HG03378 (cell line): ENCODE data around the gene NRP1.

Experiments
- ATAC-seq: cut with Tn5 transposase; IDR thresholded peaks from one replicate; pipeline ENCODE4 v1.9.1; 2021; ENCODE audit warnings: mild to moderate bottlenecking, moderate library complexity; ENCODE audit not compliant: unreplicated experiment

Gene NRP1

GRCh38 chr10:33192190-33192589, 142.3 kb downstream of the NRP1 start:
- no peak for ATAC-seq

DNA sequence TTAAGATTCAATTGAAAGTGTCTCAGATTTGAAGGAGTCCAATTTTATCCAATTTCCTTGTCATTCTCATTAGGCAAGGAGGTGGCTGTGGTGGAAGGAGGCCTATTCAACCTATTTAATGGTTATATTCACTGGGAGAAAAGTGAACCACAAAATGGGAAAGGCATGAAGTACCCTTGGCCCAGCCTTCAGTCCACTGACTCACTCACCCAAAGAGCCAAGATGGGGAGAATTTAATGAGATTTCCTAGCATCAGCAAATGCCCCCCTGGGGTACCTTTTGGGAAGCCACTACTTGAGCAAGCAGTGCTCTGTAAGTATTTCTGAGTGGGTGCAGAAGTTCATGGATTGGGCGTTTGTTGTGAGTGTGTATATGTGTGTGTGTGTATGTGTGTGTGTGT, 144.1 kb downstream of the NRP1 start:
- no peak for ATAC-seq

- no peak for ATAC-seq
Observed at GRCh38 chr10:33189808-33190207, 144.7 kb downstream of the NRP1 start.

- no peak for ATAC-seq
Observed at GRCh38 chr10:33189363-33189762, 145.1 kb downstream of the NRP1 start.

GRCh38 chr10:33187427-33187999, 147.0 kb downstream of the NRP1 start:
- ATAC-seq: no peak

GRCh38 chr10:33186150-33186549, 148.3 kb downstream of the NRP1 start:
- ATAC-seq: no peak

- ATAC-seq: no peak
Observed at GRCh38 chr10:33183655-33184054, 150.8 kb downstream of the NRP1 start.

DNA sequence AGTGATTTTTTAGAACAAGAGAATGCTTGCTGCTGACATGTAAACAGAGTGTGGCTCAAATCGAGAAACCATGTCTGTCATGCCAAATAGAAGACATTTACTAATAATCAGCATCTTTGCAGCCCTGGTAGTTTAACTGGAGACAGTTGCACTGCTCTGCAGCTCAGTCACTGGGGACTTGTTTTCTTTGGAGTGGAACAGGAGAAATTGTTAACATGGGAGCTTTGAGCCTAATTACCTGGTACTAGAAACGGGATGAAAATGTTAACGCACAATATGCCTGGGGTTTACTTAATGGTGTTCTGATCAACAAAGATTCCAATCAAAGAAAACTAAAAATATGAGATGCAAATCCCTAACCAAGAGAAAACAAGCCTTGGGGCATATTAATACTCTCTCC, 153.5 kb downstream of the NRP1 start:
- ATAC-seq: no peak

- no peak for ATAC-seq
Observed at GRCh38 chr10:33180390-33180789, 154.1 kb downstream of the NRP1 start.

DNA sequence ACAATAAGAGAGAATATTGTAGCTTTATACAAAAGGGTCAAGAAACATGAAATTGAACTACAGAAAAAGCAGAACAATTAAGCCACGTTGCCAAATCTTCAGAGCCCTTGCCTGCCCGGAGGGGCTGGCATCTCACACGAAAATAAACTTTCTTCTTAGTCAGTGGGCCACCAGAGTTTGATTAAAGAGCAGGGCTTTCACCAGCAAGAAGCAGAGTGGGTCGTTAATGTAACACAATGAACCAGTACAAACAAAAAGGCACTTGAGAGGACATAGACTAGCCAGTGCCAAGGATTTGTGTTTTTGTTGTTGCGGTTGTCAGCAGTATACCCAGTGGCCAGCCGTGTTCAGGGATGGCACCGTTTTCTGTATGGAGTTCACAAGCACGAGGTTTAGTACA, 155.4 kb downstream of the NRP1 start:
- ATAC-seq: no peak

DNA sequence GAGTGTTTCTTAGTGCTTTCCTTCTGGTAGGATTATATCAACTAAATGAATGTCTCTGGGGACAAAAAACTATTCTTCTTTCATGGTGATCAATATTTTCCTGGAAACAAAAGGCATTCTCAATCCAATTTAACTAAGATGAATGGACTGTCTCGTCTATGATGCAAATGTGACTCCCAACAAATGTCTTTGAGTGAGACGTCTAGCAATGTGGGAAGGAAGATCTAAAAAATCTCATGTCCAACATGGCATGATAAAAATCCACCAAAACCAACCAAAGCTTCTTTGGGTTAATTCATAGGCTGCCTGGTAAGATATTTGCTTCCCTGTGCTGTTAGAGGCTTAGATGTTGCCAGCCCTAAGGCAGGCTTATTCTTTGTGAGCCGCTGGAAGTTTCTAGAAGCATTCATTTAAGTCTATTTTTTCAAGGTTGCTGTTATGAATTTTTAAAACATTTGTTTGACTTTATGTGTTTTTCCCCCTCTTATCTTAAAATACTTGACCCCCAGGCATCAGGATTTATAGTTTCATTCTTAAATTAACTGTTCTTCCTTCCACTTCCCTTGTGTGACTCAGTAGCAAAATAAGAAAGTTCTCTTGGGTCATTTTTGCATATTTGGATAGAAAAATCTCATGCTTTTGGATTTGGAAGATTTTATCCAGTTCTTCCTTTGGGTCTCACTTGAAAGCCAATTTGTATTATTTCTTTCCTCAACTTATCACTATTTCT, 156.3 kb downstream of the NRP1 start:
- ATAC-seq: no peak

GRCh38 chr10:33176688-33177087, 157.8 kb downstream of the NRP1 start:
- no peak for ATAC-seq

- ATAC-seq: no peak
Observed at GRCh38 chr10:33174674-33175434, 159.6 kb downstream of the NRP1 start.

DNA sequence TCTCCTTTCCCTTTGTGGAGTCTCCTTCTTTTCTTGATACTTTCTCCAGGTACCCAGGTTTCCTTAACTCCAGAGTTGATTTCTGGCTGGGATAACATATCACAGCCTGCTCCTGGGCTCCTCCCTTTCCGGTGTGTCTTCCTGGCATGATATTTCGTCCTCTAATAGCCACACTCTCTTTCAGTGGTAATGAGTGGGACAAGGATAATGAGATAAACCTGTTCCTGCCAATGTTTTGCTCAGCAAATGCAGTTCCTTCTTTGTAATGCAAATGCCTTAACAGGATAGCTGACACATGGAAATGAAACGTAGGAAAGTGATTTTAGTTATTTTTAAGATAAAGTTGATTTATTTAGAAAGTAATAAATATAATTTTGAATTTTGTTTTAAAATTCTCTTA, 168.6 kb downstream of the NRP1 start:
- no peak for ATAC-seq

GRCh38 chr10:33164060-33164709, 170.3 kb downstream of the NRP1 start:
- ATAC-seq: no peak

- no peak for ATAC-seq
Observed at GRCh38 chr10:33162248-33162575, 172.3 kb downstream of the NRP1 start.

- ATAC-seq: no peak
Observed at GRCh38 chr10:33161550-33162247, 172.8 kb downstream of the NRP1 start.

DNA sequence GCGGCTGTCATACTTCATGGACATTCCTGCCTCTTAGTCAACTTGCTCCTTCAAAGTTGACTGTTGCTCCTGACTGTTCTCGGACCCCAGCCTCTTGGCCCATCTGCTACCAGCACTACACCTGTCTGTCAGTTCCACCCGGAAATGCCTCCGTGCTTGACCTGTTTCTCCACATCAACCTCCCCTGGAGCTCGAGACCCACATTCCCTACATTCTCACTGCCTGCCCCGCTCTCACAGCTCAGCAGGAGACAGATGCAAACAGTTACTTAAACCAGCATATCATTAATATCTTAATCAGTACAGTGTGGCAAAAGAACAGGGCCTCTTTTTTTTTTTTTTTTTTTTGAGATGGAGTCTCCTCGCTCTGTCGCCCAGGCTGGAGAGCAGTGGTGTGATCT, 174.3 kb downstream of the NRP1 start:
- ATAC-seq: no peak

- no peak for ATAC-seq
Observed at GRCh38 chr10:33157103-33157502, 177.4 kb downstream of the NRP1 start.

GRCh38 chr10:33155720-33156638, 178.5 kb downstream of the NRP1 start:
- ATAC-seq: peak; percentile 76
